ENCODE measurements around the gene ZNRF1.

GRCh38 chr16:75063549-75064088, 64.8 kb downstream of the ZNRF1 start:
- TF ChIP-seq POLR2A (IDR thresholded peaks at IDR 0.05), result no peak
- no peak for TF ChIP-seq CTCF (IDR thresholded peaks at IDR 0.05)

Measured in lower leg skin (tissue), 3 donors.